K562 (cell line): ENCODE measurements around the gene SRSF11.
A peak's percentile ranks its signal among the peaks of the same experiment; 100 is the strongest.

Experiments
- CREB1 ChIP-seq, 2 experiments: sonication (generic) in 1 of 2; formaldehyde crosslinking in 1 of 2; IDR thresholded peaks; 2 replicates each; pipeline versions ENCODE4 v1.6.1 to v1.8.0; 2012 to 2022; ENCODE audit warnings: inconsistent platforms in 1 of 2, mild to moderate bottlenecking in 1 of 2, missing genetic modification reagents in 1 of 2, moderate library complexity in 1 of 2
- FOXM1 ChIP-seq, 2 experiments: fragments of 450-650 bp in 1 of 2; sonication (generic) in 1 of 2; formaldehyde crosslinking in 1 of 2; IDR thresholded peaks; 2 replicates each; pipeline versions ENCODE4 v1.6.1 to v1.9.0; 2017 to 2022; ENCODE audit warnings: low read depth in 2 of 2, mild to moderate bottlenecking in 2 of 2, missing genetic modification reagents in 1 of 2, moderate library complexity in 1 of 2
- HDAC1 ChIP-seq, 2 experiments: fragments of 450-650 bp; IDR thresholded peaks; 2 replicates each; pipeline ENCODE4 v1.6.1; 2016 to 2017; ENCODE audit warnings: inconsistent platforms in 1 of 2, mild to moderate bottlenecking in 1 of 2, moderate library complexity in 1 of 2
- MTA2 ChIP-seq: fragments of 450-650 bp; IDR thresholded peaks from 2 replicates; pipeline ENCODE4 v1.6.1; 2016; ENCODE audit warnings: low read depth
- MYNN ChIP-seq, 2 experiments: sonication (generic); formaldehyde crosslinking in 1 of 2; IDR thresholded peaks; 2 replicates each; pipeline versions ENCODE4 v1.5.0 to v1.6.1; 2016 to 2020; ENCODE audit warnings: antibody characterized with exemption in 1 of 2, missing genetic modification reagents in 1 of 2
- ZNF12 ChIP-seq: sonication (generic); formaldehyde crosslinking; IDR thresholded peaks from 2 replicates; pipeline ENCODE4 v1.4.0; 2020; ENCODE audit warnings: mild to moderate bottlenecking, missing genetic modification reagents
- ZNF3 ChIP-seq: fragments of 250-450 bp; sonication (Bioruptor Pico); IDR thresholded peaks from 2 replicates; pipeline ENCODE4 v1.5.0; 2021; ENCODE audit warnings: mild to moderate bottlenecking, moderate library complexity
- ZNF551 ChIP-seq: fragments of 250-450 bp; sonication (Bioruptor Pico); IDR thresholded peaks from 2 replicates; pipeline ENCODE4 v1.5.0; 2021; ENCODE audit warnings: mild to moderate bottlenecking, moderate library complexity
- ZNF785 ChIP-seq: fragments of 250-450 bp; sonication (Bioruptor Pico); IDR thresholded peaks from 2 replicates; pipeline ENCODE4 v1.4.0; 2020; ENCODE audit warnings: mild to moderate bottlenecking
- TF ChIP-seq, protein P1 (sequence below), 3 experiments: IDR thresholded peaks in 2 of 3; conservative IDR thresholded peaks in 1 of 3; 2 replicates each; pipeline ENCODE4 v1.5.1; 2011 to 2012; ENCODE audit warnings: low read length in 3 of 3, mild to moderate bottlenecking in 3 of 3, control low read depth in 2 of 3, improper control_type of control experiment in 1 of 3, inconsistent platforms in 1 of 3, low read depth in 1 of 3, mixed read lengths in 1 of 3, moderate library complexity in 1 of 3; ENCODE audit not compliant: insufficient read depth in 2 of 3
- TF ChIP-seq, protein P2 (sequence below): fragments of 250-450 bp; sonication (Bioruptor Pico); IDR thresholded peaks from 2 replicates; pipeline ENCODE4 v1.4.0; 2020; ENCODE audit warnings: mild to moderate bottlenecking, moderate library complexity
- TF ChIP-seq, protein P3 (sequence below): sonication (generic); formaldehyde crosslinking; IDR thresholded peaks from 2 replicates; pipeline ENCODE4 v1.5.0; 2020; ENCODE audit warnings: missing genetic modification reagents
- TF ChIP-seq, protein P4 (sequence below): fragments of 250-450 bp; sonication (Bioruptor Pico); IDR thresholded peaks from 2 replicates; pipeline ENCODE4 v1.6.1; 2021; ENCODE audit warnings: mild to moderate bottlenecking
- TF ChIP-seq, protein P5 (sequence below): fragments of 450-650 bp; IDR thresholded peaks from 2 replicates; pipeline ENCODE4 v1.6.1; 2018; ENCODE audit not compliant: partially characterized antibody

DNA sequence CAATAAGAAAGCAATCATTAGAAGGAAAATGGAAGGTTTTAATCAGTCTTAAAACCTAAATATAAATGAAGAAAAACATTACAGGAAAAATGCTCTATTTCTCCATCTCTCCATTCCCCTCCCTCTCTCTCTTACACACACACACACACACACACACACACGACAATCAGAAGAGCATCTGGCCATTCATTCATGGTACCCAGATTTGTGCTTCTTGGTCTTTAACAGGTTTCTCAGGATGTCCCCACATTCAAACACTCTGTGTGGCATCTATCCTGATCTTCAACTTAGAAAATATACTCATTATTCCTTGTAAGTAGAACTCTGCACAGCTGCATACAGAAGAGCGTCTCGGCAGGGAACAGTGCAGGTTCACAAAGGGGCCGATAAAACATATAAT lies 16.6 kb upstream of the SRSF11 start:
- TF ChIP-seq ZNF785 (no peak), ZNF551 (no peak), ZNF3 (CRISPR knock-in tag) (no peak), FOXM1 (IDR thresholded peaks at IDR 0.05; ENCODE audit: low read depth) (no peak), FOXM1 (CRISPR knock-in tag; IDR thresholded peaks at IDR 0.05; ENCODE audit: low read depth) (no peak), MTA2 (no peak), CREB1 (IDR thresholded peaks at IDR 0.05) (no peak), CREB1 (CRISPR knock-in tag; IDR thresholded peaks at IDR 0.05) (no peak), MYNN (IDR thresholded peaks at IDR 0.05) (no peak), MYNN (CRISPR knock-in tag; IDR thresholded peaks at IDR 0.05) (no peak), ZNF12 (CRISPR knock-in tag) (no peak), HDAC1 (IDR thresholded peaks at IDR 0.05) (peak in 1 of 2 experiments; percentile 71; a peak in 2 of 4 replicates)
- TF ChIP-seq, protein P1, sequence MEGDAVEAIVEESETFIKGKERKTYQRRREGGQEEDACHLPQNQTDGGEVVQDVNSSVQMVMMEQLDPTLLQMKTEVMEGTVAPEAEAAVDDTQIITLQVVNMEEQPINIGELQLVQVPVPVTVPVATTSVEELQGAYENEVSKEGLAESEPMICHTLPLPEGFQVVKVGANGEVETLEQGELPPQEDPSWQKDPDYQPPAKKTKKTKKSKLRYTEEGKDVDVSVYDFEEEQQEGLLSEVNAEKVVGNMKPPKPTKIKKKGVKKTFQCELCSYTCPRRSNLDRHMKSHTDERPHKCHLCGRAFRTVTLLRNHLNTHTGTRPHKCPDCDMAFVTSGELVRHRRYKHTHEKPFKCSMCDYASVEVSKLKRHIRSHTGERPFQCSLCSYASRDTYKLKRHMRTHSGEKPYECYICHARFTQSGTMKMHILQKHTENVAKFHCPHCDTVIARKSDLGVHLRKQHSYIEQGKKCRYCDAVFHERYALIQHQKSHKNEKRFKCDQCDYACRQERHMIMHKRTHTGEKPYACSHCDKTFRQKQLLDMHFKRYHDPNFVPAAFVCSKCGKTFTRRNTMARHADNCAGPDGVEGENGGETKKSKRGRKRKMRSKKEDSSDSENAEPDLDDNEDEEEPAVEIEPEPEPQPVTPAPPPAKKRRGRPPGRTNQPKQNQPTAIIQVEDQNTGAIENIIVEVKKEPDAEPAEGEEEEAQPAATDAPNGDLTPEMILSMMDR (IDR thresholded peaks at IDR 0.05 in 2 of 3, conservative IDR thresholded peaks at IDR 0.05 in 1 of 3; ENCODE audit: insufficient read depth in 2 of 3, low read depth in 1 of 3, low read length in 3 of 3), result no peak
- TF ChIP-seq, protein P2, sequence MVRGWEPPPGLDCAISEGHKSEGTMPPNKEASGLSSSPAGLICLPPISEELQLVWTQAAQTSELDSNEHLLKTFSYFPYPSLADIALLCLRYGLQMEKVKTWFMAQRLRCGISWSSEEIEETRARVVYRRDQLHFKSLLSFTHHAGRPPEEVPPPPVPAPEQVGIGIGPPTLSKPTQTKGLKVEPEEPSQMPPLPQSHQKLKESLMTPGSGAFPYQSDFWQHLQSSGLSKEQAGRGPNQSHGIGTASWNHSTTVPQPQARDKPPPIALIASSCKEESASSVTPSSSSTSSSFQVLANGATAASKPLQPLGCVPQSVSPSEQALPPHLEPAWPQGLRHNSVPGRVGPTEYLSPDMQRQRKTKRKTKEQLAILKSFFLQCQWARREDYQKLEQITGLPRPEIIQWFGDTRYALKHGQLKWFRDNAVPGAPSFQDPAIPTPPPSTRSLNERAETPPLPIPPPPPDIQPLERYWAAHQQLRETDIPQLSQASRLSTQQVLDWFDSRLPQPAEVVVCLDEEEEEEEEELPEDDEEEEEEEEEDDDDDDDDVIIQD (CRISPR knock-in tag), result no peak
- TF ChIP-seq, protein P3, sequence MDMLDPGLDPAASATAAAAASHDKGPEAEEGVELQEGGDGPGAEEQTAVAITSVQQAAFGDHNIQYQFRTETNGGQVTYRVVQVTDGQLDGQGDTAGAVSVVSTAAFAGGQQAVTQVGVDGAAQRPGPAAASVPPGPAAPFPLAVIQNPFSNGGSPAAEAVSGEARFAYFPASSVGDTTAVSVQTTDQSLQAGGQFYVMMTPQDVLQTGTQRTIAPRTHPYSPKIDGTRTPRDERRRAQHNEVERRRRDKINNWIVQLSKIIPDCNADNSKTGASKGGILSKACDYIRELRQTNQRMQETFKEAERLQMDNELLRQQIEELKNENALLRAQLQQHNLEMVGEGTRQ, result no peak
- TF ChIP-seq, protein P4, sequence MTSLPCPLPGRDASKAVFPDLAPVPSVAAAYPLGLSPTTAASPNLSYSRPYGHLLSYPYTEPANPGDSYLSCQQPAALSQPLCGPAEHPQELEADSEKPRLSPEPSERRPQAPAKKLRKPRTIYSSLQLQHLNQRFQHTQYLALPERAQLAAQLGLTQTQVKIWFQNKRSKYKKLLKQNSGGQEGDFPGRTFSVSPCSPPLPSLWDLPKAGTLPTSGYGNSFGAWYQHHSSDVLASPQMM (CRISPR knock-in tag), result no peak
- TF ChIP-seq, protein P5, sequence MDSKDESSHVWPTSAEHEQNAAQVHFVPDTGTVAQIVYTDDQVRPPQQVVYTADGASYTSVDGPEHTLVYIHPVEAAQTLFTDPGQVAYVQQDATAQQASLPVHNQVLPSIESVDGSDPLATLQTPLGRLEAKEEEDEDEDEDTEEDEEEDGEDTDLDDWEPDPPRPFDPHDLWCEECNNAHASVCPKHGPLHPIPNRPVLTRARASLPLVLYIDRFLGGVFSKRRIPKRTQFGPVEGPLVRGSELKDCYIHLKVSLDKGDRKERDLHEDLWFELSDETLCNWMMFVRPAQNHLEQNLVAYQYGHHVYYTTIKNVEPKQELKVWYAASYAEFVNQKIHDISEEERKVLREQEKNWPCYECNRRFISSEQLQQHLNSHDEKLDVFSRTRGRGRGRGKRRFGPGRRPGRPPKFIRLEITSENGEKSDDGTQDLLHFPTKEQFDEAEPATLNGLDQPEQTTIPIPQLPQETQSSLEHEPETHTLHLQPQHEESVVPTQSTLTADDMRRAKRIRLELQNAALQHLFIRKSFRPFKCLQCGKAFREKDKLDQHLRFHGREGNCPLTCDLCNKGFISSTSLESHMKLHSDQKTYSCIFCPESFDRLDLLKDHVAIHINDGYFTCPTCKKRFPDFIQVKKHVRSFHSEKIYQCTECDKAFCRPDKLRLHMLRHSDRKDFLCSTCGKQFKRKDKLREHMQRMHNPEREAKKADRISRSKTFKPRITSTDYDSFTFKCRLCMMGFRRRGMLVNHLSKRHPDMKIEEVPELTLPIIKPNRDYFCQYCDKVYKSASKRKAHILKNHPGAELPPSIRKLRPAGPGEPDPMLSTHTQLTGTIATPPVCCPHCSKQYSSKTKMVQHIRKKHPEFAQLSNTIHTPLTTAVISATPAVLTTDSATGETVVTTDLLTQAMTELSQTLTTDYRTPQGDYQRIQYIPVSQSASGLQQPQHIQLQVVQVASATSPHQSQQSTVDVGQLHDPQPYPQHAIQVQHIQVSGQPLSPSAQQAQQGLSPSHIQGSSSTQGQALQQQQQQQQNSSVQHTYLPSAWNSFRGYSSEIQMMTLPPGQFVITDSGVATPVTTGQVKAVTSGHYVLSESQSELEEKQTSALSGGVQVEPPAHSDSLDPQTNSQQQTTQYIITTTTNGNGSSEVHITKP, result no peak
